GM12873 (cell line): Measurements from ENCODE around the gene NAB1.

Experiments
- TF ChIP-seq, protein P1 (sequence below): IDR thresholded peaks from 2 replicates; pipeline ENCODE4 v1.5.1; 2012; ENCODE audit warnings: low read depth, mild to moderate bottlenecking, moderate library complexity, low read length, control low read depth; ENCODE audit not compliant: insufficient read depth; ENCODE audit errors: missing control alignments

Gene NAB1

GRCh38 chr2:190615555-190616200 is 33.2 kb upstream of the NAB1 start:
- TF ChIP-seq, protein P1, sequence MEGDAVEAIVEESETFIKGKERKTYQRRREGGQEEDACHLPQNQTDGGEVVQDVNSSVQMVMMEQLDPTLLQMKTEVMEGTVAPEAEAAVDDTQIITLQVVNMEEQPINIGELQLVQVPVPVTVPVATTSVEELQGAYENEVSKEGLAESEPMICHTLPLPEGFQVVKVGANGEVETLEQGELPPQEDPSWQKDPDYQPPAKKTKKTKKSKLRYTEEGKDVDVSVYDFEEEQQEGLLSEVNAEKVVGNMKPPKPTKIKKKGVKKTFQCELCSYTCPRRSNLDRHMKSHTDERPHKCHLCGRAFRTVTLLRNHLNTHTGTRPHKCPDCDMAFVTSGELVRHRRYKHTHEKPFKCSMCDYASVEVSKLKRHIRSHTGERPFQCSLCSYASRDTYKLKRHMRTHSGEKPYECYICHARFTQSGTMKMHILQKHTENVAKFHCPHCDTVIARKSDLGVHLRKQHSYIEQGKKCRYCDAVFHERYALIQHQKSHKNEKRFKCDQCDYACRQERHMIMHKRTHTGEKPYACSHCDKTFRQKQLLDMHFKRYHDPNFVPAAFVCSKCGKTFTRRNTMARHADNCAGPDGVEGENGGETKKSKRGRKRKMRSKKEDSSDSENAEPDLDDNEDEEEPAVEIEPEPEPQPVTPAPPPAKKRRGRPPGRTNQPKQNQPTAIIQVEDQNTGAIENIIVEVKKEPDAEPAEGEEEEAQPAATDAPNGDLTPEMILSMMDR, result no peak

GRCh38 chr2:190618030-190618429 is 30.9 kb upstream of the NAB1 start:
- TF ChIP-seq, protein P1, result no peak

- TF ChIP-seq, protein P1, result no peak
These were observed 23.2 kb upstream of the NAB1 start for GRCh38 chr2:190625691-190626090.

- TF ChIP-seq, protein P1, result no peak
These were observed 22.2 kb upstream of the NAB1 start for GRCh38 chr2:190626641-190627210.

GRCh38 chr2:190627448-190628412 is 21.2 kb upstream of the NAB1 start:
- TF ChIP-seq, protein P1, result no peak

DNA sequence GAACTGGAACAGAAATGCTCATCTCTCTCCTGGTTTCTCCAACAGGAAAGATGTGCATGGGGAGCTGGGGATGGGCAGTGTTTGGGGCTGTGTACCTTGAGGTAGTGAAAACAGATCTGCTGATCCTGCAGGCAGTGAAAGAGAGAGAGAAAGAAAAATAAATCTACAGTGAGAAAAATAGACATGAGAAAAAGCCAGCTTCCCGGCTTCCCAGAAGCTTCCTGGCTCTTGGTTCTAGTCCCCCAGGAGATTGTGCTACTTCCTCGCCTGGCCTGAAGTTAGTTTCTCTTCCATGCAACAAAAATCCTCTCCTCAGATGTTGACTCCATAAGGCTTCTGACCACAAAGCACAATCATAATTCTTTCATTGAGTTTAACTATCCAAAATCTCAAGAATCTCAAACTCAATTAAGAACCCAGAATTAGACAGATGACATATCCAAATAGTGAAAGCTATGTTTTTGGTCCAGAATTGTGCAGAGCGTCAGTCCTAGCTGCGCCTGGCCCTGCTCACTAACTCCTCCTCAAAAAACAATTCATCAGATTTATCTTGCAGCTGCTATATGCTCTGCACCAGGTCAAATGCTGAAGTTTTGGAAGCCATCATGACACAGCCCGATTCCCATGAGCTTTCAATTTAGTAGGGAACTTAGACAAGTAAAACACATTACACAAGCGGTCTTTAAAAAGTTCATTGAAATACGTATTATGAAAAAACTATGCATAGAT is 20.1 kb upstream of the NAB1 start:
- TF ChIP-seq, protein P1, result no peak
